ENCODE measurements around the gene LSMEM2.
A peak's percentile ranks its signal among the peaks of the same experiment; 100 is the strongest.

- no peak for TF ChIP-seq CTCF (IDR thresholded peaks at IDR 0.05 in 4 of 5, conservative IDR thresholded peaks at IDR 0.05 in 1 of 5)
- peak; percentile 81 to 86 for TF ChIP-seq POLR2A (IDR thresholded peaks at IDR 0.05)
These were observed 49.2 kb downstream of the LSMEM2 start, which contains the start of gene TUSC2 for GRCh38 chr3:50327943-50328691.

All from gastrocnemius medialis (tissue), 4 donors.